ENCODE measurements around the gene OR2AE1.

DNA sequence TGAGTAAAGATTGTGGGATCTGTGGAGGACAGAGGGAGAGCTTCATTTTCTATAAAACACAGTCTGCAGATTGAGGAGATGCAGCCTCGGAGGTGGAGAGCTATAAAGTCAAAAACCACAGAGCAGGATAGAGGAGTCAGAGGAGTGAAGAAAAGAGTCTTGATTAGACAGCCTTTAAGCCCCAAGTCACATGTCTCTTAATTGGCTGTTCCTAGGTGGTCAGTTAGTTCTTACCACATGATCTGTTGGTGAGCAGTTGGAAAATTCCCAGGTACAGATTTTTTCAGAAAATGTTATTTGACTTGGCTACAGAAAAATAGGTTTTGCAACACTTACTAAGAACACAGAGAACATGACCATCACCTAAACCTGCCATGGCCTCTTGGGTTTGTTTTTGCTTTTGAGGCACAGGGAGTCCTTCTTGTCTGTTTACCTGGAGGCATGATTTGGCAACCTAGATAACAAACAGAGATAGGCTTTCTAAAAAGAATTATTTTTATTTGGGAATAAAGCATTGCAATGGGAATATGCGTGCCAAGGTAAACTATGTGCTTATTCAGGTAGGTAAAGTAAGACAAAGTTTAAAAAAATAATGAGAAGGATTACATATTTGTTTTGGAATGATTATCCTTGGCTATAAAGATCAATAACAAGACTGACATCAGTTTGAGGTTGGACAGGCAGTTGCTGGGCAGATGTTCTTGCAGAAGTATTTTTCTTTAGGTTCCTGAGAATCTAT is 49.6 kb downstream of the OR2AE1 start:
- TF ChIP-seq, protein P1, sequence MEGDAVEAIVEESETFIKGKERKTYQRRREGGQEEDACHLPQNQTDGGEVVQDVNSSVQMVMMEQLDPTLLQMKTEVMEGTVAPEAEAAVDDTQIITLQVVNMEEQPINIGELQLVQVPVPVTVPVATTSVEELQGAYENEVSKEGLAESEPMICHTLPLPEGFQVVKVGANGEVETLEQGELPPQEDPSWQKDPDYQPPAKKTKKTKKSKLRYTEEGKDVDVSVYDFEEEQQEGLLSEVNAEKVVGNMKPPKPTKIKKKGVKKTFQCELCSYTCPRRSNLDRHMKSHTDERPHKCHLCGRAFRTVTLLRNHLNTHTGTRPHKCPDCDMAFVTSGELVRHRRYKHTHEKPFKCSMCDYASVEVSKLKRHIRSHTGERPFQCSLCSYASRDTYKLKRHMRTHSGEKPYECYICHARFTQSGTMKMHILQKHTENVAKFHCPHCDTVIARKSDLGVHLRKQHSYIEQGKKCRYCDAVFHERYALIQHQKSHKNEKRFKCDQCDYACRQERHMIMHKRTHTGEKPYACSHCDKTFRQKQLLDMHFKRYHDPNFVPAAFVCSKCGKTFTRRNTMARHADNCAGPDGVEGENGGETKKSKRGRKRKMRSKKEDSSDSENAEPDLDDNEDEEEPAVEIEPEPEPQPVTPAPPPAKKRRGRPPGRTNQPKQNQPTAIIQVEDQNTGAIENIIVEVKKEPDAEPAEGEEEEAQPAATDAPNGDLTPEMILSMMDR (IDR thresholded peaks at IDR 0.05): no peak
- TF ChIP-seq POLR2A (IDR thresholded peaks at IDR 0.05): no peak
